GM10847 (cell line): ENCODE results near the gene HTR3B.

ENCODE experiments used
- POLR2A ChIP-seq: IDR thresholded peaks from 2 replicates; pipeline ENCODE4 v1.6.1; 2011; ENCODE audit not compliant: insufficient read length; ENCODE audit errors: extremely low read depth

The HTR3B gene

DNA sequence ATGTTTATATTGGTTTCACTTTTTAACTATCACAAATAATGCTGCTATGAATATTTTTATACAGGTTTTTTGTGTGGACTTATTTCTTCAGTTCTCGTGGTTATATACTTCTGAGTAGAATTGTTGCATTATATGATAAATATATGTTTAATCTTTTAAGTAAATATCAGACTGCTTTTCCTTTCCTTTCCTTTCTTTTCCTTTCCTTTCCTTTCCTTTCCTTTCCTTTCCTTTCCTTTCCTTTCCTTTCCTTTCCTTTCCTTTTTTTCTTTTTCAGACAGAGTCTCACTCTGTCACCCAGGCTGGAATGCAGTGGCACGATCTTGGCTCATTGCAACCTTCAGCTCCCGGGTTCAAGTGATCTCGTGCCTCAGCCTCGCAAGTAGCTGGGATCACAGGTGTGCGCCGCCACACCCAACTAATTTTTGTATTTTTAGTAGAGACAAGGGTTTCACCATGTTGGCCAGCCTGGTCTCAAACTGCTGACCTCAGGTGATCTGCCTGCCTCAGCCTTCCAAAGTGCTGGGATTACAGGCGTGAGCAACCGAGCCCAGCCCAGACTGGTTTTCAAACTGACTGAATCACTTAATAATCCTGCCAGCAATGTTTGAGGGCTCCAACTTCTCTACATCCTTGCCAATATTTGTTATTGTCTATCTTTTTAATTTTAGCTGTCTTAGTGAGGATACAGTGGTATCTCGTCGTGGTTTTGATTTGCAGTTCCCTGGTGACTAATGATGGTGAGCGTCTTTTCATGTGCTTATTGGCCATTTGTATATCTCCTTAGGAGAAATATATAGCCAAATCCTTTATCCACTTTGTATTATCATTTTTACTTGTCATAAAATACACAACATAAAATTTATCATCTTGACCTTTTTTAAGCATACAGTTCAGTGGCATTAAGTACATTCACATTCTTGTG lies 21.9 kb downstream of the HTR3B start:
- no peak for TF ChIP-seq POLR2A

DNA sequence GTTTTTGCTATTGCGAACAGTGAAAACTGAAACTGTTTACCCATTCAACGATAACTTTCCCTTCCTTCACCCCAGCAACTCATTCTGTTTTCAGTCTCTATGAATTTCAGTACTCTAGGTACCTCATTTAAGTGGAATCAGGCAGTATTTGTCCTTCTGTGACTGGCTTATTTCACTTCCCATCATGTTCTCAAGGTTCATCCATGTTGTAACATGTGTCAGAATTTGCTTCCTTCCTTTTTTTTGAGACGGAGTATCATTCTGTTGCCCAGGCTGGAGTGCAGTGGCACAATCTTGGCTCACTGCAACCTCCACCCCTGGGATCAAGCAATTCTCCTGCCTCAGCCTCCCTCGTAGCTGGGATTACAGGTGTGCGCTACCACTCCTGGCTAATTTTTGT lies 23.7 kb downstream of the HTR3B start:
- TF ChIP-seq POLR2A: no peak

DNA sequence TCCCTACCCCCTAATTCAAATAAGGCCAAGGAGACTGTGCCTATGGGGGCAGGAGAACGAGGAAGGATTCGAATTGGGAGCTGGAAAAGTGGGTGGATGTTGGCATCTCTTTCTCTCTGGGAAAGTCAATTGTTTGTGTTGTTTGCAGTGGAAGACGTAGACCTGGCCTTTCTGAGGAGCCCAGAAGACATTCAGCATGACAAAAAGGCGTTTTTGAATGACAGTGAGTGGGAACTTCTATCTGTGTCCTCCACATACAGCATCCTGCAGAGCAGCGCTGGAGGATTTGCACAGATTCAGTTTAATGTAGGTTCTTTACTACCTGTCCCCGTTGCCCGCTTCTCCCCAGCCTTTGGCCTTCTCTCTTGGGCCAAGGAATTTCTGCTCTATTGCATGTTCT lies 28.2 kb downstream of the HTR3B start:
- no peak for TF ChIP-seq POLR2A

DNA sequence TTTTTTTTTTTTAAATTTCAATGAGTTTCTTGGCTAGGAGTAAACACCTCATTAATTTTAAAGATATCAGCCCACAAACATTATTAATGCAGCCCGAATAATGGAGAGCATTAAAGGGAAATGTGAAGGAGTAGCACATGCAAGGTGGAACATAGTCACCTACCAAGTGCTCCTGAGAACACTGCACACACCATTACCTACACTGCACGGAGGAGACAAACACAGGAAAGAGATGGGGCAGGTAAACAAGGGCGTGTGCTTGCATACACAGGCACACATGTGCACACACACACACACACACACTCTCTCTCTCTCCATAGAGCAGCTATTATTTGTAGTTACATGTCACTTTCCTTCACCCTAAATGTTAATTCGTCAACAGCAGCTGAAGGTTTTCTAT lies 30.2 kb downstream of the HTR3B start:
- TF ChIP-seq POLR2A: no peak

DNA sequence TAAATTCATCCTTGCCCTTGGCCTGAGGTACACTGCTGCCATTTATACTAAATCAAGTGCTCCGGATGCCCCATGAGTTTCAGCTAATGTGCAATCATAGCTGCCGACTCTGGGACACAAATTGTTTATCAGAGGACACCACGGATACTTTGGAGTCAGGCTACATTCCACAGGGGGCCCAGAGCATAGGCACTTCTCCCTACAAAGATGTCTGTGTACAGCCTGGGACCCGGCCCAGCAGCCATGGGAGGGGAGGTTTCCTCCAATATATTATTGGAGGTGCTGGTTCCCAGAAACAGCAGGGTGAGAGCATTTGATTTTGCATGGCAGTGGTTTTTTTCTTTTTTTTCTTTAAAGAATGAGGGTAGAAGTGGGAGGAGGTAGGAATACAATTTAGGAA lies 31.3 kb downstream of the HTR3B start:
- no peak for TF ChIP-seq POLR2A

DNA sequence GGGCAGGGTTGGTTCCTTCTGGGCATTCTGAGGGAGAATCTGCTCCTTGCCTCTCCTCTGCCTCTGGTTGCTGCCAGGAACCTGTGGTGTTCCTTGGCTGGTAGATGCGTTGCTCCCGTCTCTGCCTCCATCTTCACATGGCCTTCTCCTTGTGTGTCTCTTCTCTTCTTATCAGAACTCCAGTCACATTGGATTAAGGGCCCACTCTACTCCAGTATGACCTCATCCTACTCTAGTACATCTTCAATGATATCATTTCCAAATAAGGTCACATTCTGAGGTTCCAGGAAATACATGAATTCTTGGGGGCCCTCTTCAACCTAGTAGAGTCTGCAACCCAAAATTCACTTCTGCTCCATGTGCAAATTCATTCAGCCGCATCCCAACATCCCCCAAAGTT lies 33.3 kb downstream of the HTR3B start:
- TF ChIP-seq POLR2A: no peak

DNA sequence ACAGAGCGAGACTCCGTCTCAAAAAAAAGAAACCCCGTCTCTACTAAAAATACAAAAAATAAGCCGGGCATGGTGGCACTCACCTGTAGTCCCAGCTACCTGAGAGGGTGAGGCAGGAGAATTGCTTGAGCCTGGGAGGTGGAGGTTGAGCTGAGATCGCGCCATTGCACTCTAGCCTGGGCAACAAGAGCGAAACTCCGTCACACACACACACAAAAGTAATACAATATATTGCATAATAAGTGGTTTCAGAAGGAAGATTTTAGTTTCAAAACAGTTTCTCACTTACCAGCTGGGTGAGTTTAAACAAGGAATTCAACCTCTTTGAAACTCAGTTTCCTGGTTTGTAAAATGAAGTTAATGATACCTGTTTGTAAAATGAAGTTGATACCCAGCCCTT lies 37.7 kb downstream of the HTR3B start:
- TF ChIP-seq POLR2A: no peak

DNA sequence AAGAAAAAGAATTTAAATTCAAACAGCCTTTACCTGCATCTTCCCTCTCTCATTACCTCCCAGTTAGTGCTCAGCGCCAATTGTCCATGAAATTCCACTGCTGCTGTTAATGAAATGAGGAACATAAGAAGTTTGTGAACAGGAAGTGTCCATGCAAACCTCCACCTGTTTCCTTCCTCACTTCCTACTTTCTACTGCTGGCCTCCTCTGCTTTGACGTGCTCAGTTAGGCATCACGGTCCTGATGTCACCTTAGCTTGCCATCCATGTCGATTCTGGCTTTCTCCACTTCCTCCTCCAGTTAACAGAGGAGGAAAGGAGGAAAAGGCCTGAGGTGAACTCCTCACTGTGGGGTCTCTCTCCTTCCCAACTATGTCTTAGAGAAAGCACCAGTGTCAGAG lies 43.4 kb downstream of the HTR3B start:
- TF ChIP-seq POLR2A: no peak

DNA sequence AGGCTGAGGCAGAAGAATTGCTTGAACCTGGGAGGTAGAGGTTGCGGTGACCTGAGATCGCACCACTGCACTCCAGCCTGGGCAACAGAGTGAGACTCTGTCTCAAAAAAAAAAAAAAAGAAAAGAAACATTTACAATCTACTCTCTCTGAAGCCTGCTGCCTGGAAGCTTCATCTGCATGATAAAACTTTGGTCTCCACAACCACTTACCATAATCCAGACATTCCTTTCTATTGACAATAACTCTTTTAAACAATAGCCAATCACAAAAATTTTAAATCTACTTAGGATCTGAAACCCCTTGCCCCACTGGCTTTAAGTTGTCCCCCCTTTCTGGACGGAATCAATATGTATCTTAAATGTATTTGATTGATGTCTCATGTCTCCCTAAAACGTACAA lies 45.3 kb downstream of the HTR3B start:
- no peak for TF ChIP-seq POLR2A

DNA sequence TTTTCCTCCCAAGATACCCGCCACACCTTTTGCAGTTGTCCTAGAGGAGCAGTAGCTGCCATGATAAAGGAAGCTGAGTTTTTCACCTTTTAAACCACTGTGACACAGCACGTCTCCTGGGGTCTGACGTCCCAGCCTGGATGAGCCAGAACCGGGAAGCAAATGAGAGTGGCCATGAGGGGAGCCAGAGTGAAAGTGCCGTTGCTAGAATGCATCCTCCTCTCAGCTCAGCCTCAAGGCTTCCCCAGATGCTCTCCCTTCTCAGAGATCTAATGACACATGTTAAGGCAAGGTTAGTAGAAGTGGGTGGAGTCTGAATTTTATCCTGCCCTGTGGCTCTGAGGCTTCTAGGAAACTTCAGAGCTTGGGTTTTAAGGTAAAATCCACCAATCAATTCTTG lies 46.9 kb downstream of the HTR3B start:
- no peak for TF ChIP-seq POLR2A

DNA sequence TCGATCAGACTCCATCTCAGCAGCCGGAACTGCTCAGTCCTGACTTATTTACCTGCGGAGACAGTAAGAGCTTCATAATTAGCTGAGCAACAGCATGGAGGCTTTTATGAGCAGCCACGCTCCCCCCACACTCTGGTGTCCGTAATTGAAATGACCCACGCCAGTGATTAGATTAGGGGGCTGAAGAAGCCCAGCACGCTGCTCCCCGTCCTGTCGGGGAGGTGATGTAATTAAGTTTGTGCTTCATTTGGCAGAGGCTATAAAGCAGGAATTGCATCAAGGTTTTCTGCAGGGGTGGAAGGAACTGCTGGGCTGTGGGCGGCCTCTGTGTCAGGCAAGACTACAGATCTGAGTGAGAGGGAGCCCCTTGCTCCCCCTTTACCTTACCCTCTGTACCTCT lies 47.5 kb downstream of the HTR3B start:
- no peak for TF ChIP-seq POLR2A

DNA sequence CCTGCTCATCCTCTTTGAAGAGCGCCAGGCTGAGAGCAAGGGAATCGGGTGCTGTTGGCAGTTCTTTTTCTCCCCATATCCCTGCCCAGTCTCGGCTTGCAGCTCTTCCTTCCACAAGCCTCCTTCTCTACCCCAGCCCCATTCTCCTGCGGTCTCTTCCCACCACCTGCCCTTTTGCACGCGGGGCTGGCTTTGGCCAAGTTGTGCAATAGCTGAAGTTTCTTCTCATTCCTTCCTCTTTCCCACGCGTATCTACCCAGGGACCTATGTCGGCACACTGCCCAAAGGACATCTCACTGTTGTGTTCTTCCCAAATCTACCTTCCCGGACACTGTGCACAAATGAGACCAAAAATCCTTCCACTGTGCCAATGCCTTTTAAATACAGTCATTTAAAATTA lies 48.0 kb downstream of the HTR3B start:
- TF ChIP-seq POLR2A: no peak

DNA sequence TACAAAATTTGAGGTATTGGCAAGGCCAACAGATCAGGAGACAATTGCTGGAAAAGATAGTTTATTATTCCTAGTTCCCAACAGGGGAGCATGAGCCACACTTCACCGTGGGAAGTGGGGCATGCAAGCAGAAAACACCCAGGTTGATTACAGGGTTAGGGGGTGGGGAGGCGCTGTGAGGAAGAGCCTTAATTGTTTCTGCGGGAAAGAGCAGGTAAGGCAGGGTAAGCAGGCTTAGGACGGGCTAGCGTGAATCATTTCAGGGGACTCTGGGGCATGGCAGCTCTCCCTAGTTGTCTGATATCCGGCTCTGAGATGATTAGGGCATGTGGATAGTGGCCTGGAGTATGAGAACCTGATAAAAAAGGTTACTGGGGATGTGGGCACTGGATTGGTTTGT lies 49.6 kb downstream of the HTR3B start:
- no peak for TF ChIP-seq POLR2A

DNA sequence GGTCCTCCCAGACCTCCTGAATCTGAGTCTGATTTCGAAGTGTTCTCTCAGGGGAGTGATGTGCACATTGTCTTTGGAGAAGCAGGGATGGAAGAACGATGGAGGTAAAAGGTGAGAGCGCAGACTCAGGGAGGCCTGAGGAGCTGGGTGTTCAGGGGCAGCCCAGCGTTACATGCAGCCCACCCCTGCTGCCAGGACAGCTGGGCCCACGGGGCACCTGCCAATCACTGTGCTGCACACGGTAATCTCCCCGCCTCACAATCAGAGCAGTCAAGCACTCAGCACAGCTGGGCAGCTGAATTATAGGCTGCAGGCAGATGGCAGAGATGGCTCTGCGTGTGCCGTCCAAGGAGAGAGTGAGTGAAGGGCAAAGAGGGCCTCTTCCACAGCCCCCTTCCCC lies 52.4 kb downstream of the HTR3B start:
- no peak for TF ChIP-seq POLR2A

DNA sequence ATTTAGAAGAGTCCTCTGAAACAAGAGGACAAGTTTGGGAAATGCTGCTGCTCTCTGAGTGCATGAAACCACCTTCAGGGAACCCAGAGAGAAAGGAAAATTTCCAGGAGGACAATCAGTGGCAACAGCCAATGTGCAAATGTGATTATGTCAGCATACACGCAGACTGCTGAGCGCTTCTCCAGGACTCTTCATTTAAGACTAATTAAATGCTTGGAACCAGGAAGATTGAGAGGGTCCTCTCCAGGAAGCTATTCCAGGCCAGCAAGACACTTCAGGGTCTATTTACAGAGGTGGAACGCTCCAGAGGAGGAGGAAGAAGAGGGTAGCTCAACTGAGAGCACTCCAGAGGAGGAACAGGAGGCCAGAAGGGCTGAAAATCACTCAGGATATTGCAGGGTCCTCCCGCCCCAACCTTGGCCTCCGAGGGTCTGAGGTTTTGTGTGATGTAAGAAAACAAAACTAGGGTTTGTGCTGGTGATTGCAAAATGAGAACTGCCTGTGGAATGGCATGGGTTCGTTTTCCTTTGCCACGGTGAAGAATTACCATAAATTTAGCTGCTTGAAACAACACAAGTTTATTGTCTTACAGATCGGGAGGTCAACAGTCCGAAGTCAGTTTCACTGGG lies 56.2 kb downstream of the HTR3B start:
- no peak for TF ChIP-seq POLR2A

DNA sequence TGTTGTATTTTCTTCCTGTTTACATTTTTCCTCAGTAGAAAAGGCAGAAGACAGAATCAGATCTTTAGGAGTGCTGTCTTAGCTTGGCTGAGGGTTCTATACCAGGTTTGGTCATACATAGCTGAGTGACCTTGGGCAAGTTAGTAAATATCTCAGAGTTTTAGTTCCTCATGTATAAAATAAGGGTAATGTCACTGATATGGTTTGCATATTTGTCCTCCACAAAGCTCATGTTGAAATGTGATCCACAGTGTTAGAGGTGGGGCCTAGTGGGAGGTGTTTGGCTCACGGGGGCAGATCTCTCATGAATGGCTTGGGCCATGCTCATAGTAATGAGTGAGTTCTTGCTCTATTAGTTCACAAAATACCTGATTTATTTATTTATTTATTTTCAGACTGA lies 62.8 kb downstream of the HTR3B start:
- TF ChIP-seq POLR2A: no peak
